Measurements from ENCODE around the gene APCDD1L.

- TF ChIP-seq, protein P1, sequence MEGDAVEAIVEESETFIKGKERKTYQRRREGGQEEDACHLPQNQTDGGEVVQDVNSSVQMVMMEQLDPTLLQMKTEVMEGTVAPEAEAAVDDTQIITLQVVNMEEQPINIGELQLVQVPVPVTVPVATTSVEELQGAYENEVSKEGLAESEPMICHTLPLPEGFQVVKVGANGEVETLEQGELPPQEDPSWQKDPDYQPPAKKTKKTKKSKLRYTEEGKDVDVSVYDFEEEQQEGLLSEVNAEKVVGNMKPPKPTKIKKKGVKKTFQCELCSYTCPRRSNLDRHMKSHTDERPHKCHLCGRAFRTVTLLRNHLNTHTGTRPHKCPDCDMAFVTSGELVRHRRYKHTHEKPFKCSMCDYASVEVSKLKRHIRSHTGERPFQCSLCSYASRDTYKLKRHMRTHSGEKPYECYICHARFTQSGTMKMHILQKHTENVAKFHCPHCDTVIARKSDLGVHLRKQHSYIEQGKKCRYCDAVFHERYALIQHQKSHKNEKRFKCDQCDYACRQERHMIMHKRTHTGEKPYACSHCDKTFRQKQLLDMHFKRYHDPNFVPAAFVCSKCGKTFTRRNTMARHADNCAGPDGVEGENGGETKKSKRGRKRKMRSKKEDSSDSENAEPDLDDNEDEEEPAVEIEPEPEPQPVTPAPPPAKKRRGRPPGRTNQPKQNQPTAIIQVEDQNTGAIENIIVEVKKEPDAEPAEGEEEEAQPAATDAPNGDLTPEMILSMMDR (IDR thresholded peaks at IDR 0.05), result no peak
- TF ChIP-seq ZFX (IDR thresholded peaks at IDR 0.05; ENCODE audit: borderline replicate concordance), result no peak
These were observed 622 bp downstream of the APCDD1L start for GRCh38 chr20:58514321-58515232.

Measured in 22Rv1 (cell line).